H1 (cell line): ENCODE measurements around the gene SPRING1.

Experiments
- ASH2L ChIP-seq: fragments of 200-600, 300-600 bp; sonication (generic); IDR thresholded peaks from one replicate; pipeline ENCODE4 v1.7.1; 2017; ENCODE audit warnings: low read length
- BRCA1 ChIP-seq: IDR thresholded peaks from 2 replicates; pipeline ENCODE4 v1.6.1; 2012; ENCODE audit warnings: low read depth, low read length, improper control_type of control experiment
- CHD1 ChIP-seq: IDR thresholded peaks from 2 replicates; pipeline ENCODE4 v1.6.1; 2012; ENCODE audit warnings: low read depth, low read length, improper control_type of control experiment
- CHD2 ChIP-seq: IDR thresholded peaks from 2 replicates; pipeline ENCODE4 v1.6.1; 2012; ENCODE audit warnings: low read length, improper control_type of control experiment
- CREB1 ChIP-seq: IDR thresholded peaks from 2 replicates; pipeline ENCODE4 v1.6.1; 2012; ENCODE audit warnings: inconsistent platforms
- CTCF ChIP-seq, 3 experiments: IDR thresholded peaks; 1 replicate in 2 of 3; 2 replicates in 1 of 3; pipeline versions ENCODE4 v1.5.1 to v1.6.1; 2011; ENCODE audit warnings: low read length in 3 of 3, mild to moderate bottlenecking in 3 of 3, inconsistent platforms in 2 of 3, low read depth in 1 of 3, moderate library complexity in 1 of 3; ENCODE audit not compliant: insufficient read depth in 1 of 3; ENCODE audit errors: control extremely low read depth in 1 of 3
- E2F6 ChIP-seq: IDR thresholded peaks from 2 replicates; pipeline ENCODE4 v1.6.1; 2012; ENCODE audit warnings: inconsistent platforms
- EZH2 ChIP-seq: fragments of 200-600 bp; sonication (generic); IDR thresholded peaks from 2 replicates; pipeline ENCODE4 v1.7.1; 2012; ENCODE audit warnings: low read depth, mild to moderate bottlenecking, moderate library complexity, low read length, inconsistent platforms; ENCODE audit not compliant: severe bottlenecking
- POLR2A ChIP-seq, 2 experiments: IDR thresholded peaks; 1 replicate in 1 of 2; 2 replicates in 1 of 2; pipeline ENCODE4 v1.6.1; 2011; ENCODE audit warnings: low read depth in 2 of 2, low read length in 2 of 2, mild to moderate bottlenecking in 2 of 2; ENCODE audit errors: control extremely low read depth in 1 of 2
- POLR2AphosphoS5 ChIP-seq: IDR thresholded peaks from 2 replicates; pipeline ENCODE4 v1.6.1; 2011; ENCODE audit warnings: low read depth, low read length
- RAD21 ChIP-seq, 2 experiments: IDR thresholded peaks in 1 of 2; conservative IDR thresholded peaks in 1 of 2; 2 replicates each; pipeline ENCODE4 v1.6.1; 2011; ENCODE audit warnings: low read depth in 2 of 2, low read length in 2 of 2, improper control_type of control experiment in 1 of 2, inconsistent platforms in 1 of 2, mild to moderate bottlenecking in 1 of 2, moderate library complexity in 1 of 2
- SIN3A ChIP-seq, 2 experiments: IDR thresholded peaks in 1 of 2; conservative IDR thresholded peaks in 1 of 2; 2 replicates each; pipeline ENCODE4 v1.6.1; 2011 to 2012; ENCODE audit warnings: low read length in 2 of 2, improper control_type of control experiment in 1 of 2, low read depth in 1 of 2, mild to moderate bottlenecking in 1 of 2
- SP1 ChIP-seq: IDR thresholded peaks from 2 replicates; pipeline ENCODE4 v1.6.1; 2011; ENCODE audit warnings: low read depth, low read length
- YY1 ChIP-seq: IDR thresholded peaks from 2 replicates; pipeline ENCODE4 v1.6.1; 2011; ENCODE audit warnings: low read depth, mild to moderate bottlenecking, low read length

- TF ChIP-seq CTCF (IDR thresholded peaks at IDR 0.05; ENCODE audit: control extremely low read depth in 1 of 3, insufficient read depth in 1 of 3, low read depth in 1 of 3, low read length in 3 of 3) (no peak), ASH2L (no peak), EZH2 (no peak), POLR2A (IDR thresholded peaks at IDR 0.05; ENCODE audit: control extremely low read depth in 1 of 2, low read depth in 2 of 2, low read length in 2 of 2) (no peak), SP1 (no peak), YY1 (no peak), POLR2AphosphoS5 (no peak), CHD1 (no peak), RAD21 (IDR thresholded peaks at IDR 0.05 in 1 of 2, conservative IDR thresholded peaks at IDR 0.05 in 1 of 2; ENCODE audit: low read depth in 2 of 2, low read length in 2 of 2) (no peak), CREB1 (no peak), E2F6 (no peak), CHD2 (no peak), BRCA1 (no peak), SIN3A (conservative IDR thresholded peaks at IDR 0.05 in 1 of 2, IDR thresholded peaks at IDR 0.05 in 1 of 2; ENCODE audit: low read depth in 1 of 2, low read length in 2 of 2) (no peak)
Measured at GRCh38 chr12:116779597-116779996, 41.7 kb upstream of the SPRING1 start.
